NCI-H510A (cell line): ENCODE measurements around the gene GALNTL6.
"Not testable (repeated sequence)": the region's sequence is repeated elsewhere in the genome, so short reads cannot be mapped to it uniquely, and the experiment has no call there.

ENCODE experiments used
- DNase-seq: peaks from one replicate; lab custom pipeline; 2025; lab: John Stamatoyannopoulos, UW

GALNTL6 gene

DNA sequence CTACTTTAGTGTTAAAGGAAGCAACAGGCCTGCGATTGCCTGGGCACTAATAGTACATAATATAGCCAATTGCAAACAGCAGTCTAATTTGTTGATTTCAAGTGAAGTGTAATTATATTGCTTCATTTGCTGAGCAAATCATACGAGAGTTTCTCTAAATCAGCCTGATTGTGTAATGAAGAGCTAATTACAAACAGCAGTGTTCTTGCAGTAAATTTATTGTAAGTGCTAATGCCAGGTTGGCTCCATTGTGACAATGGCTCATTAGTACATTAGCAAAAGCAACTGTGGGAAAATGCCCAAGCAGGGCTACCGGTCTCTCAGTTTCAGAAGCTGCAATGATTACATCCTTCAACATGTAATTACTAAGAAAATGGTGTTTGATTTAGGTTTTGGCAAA is 591.5 kb downstream of the GALNTL6 start:
- no peak for DNase-seq

DNA sequence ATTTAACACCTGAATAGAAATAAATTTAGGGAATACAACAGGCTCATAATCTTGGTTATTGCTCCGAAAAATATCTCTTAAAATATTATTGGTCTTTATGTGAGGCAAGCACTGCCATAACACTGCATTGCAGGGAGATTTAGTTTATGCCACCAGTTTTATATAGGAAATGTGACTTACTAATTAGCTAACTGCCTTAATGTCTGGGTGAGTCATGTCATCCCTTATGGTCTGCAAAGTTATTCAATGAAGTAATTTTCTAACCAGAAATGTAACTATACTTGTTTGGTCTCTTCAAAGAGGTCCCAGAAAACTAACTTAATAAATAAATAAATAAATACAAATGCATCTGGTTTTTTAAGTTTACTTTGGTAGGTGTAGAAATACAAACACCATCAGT is 597.2 kb downstream of the GALNTL6 start:
- DNase-seq: no peak

DNA sequence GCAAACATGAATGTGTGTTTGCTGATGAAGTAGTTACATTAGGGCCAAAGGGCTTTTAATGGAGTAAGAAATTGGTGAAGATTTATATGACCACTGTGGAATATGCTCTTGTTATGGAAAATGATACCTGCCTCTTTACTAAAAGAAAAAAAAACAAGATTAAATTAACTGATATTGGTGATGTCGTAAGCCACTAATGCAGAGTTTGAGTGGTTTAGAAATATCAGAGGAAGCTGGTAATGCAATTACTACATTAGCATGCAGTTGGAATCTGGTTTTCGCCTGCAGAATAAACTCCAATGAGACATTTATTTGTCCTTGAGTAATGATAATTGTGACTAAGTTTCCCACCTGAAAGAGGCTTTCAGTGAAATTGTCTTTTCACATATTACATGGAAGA is 597.9 kb downstream of the GALNTL6 start:
- DNase-seq: no peak

- no peak for DNase-seq
Measured at GRCh38 chr4:172412851-172413580, 599.8 kb downstream of the GALNTL6 start.

- DNase-seq: not testable (repeated sequence)
Measured at GRCh38 chr4:172428979-172429378, 615.8 kb downstream of the GALNTL6 start.

DNA sequence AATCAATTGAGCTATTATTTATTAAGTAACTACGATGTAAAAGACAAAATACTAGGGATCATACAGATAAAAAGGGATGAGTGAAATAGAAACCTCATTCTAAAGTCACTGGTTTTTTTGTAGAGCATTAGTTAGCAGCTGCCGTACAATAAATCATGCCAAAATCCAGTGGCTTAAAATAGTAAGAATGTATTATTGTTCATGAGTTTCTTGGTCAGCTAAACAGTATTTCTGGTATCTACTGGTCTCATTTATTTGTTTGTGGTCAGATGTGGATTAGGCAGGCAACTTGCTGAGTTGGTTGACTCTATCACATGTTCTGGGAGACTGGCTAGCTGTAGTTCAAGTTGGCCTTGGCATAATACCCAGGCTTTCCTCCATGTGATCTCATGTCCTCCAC is 667.3 kb downstream of the GALNTL6 start:
- DNase-seq: no peak

- DNase-seq: no peak
Measured at GRCh38 chr4:172481802-172482508, 668.8 kb downstream of the GALNTL6 start.

- no peak for DNase-seq
Measured at GRCh38 chr4:172485007-172485406, 671.8 kb downstream of the GALNTL6 start.

GRCh38 chr4:172486531-172486930 is 673.3 kb downstream of the GALNTL6 start:
- DNase-seq: no peak

DNA sequence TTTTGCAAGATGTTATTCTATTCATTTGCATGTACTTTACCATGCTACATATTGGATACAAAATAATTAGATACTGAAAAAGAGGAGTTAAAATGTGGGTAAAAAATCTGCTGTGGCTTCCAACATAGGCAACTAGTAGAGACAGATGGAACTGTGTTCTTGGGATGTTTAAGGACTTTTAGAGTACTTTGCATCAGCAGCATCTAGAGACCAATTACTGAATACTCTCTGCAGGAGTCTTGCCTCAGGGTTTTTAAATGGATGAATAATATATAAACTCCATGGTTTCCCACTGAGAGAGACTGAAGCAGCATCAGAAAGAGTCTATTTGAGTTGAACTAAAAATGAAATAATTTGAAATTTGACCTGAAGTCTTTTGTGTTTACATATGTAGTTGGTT is 676.7 kb downstream of the GALNTL6 start:
- DNase-seq: no peak

DNA sequence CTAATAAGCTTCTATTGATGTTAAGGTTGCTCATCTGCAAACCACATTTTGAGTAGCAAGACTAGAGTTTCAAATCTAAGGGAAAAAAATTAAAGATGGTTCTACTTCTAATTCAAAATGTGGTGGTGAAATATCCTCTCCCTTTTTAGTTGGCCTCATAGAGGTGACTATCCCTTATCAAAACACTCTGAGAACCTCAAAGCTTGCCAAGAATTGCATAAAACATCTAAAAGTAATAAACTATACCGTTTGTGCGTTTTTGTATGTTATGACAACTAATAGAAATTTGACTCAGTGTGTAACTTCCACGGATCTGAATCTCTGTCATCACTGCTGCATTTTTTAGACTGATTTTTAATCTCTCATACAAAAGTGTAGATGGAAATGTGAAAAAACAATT is 682.6 kb downstream of the GALNTL6 start:
- no peak for DNase-seq

DNA sequence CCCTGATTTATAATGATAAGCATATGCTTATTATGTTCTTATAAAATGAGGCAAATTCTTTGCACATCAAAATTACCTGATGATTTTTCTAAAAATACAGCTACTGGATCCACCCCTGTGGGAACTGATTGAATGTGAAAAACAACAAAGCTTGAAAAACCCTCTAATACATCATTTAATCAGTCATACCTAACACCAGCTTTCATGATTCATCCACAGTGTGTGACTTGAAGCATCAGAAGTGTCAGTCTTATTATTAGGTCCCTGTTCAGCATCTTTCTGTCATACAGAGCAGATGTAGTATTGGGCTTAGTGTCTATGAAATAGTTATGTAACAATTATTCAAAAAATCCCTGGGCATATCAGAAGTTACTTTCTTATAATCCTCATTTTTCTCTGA is 684.1 kb downstream of the GALNTL6 start:
- no peak for DNase-seq

DNA sequence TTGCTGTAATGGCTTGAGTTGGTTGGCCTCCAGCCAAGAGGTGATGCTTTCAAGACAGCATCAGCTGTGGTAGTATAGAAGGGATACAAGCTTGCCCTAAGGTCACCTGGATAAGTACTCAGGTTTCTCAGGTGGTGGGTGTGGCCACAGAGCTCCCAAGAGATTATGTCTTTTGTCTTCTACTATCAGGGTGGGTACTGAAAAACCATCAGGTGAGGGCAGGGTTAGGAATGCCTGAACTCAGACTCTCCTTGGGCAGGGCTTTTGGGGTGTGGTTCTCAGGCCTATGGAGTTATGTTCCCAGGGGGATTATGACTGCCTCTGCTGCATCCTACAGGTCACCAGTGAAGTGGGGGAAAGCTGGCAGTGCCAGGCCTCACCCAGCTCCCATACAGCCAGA is 700.8 kb downstream of the GALNTL6 start:
- DNase-seq: peak; percentile 27

DNA sequence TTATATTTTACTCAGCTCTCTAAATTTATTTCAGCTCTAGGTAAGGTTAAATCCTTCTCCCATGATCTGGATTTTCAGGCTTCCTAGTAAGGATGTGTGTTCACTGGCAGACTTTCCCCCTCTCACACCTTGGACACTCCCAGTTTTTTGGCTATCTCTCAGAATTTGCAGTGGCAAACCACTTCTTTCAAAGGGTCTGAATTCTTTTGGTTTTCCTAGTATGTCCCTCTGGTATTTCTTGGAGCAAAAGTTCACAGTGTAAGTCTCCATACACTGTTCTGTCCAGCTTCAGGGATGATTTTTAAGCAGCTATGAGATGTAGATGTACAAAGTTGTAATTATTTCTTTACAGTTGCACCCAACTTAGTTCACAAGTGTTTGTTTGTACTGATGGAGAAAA is 701.6 kb downstream of the GALNTL6 start:
- DNase-seq: no peak

DNA sequence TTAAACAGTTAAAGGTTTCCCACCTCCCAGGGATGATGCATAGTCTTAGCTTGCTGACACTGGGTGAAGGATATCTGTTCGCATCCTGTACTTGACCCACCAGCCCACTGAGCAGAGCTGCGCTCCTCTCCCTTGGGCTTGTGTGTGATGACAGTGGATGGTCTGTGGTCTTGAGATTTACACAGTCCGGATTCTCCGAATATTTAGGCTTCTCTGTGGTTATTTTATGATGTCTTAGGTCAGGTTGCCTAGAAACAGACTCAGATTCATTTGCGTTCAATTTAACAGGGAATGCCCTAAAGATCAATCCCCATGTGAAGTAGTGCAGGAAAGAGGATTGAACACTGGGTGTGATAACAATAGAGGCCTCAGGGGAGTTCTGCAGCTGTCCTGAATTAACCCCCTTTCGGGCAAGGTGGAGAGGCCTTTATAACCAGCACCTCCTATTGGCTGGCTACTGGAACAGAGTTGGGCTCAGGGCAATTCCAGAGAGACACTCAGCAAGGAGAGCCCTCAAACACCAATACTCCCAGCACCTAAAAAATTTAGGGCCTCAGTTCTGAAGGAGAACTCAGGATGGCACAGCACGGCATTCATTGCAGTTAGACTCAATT is 702.2 kb downstream of the GALNTL6 start:
- no peak for DNase-seq

DNA sequence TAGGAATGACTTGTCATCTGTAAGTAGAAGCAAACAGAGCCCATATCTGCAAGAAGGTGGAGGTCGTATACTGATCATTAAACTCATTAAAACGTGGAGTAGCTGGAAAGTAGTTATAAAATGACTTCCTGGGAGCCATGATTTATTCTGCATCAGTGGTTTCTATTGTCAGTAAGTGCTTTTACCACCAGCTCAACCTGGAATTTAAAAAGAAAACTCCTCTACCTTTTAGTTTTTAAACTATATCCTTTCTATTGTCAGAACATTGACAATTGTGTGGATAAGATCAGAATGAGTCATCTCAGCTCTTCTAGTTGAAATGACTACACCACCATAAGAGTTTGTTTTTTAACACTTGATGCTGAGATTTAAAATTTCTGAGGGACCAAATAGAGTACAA is 704.2 kb downstream of the GALNTL6 start:
- no peak for DNase-seq

- DNase-seq: no peak
Measured at GRCh38 chr4:172521248-172521647, 708.0 kb downstream of the GALNTL6 start.

DNA sequence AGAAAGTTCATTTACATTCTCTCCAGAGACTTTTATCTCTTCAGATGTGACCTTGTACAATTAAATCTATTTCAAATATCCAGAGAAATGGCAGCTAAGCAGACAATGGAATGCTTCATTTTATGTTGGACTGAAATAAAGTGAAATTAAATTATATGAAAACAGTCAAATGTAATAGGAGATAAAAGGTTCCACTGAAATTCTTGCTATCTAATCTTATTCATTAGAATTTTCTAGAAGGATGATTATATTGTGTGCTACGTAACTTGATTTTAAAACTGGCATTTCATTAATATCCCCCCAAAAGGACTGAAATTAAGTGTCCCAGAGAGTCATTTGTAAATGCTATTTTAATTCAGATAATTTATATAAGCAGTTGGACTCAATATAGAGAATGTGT is 708.5 kb downstream of the GALNTL6 start:
- DNase-seq: no peak

- DNase-seq: no peak
Measured at GRCh38 chr4:172543249-172543648, 730.0 kb downstream of the GALNTL6 start.

GRCh38 chr4:172546782-172547181 is 733.6 kb downstream of the GALNTL6 start:
- DNase-seq: peak; percentile 6

DNA sequence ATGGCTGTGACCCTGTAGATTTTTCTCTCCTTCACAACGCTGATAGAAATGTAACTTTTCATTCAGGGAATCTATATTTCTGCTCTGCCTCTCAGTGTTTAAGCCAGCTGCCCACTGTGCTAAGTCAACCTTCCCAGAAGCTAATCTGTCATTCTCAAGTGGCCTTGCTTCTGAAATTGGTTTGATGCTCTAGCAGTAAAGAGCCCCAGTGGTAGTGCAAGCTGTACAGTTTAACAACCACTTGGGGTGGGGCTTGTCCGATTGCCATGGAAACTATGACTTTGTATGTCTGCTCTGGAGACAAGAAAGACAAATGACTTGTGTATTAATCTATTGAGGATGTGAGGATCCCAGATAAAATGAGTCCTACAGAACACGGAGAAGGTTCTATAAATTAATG is 734.5 kb downstream of the GALNTL6 start:
- peak; percentile 73 for DNase-seq

- DNase-seq: no peak
Measured at GRCh38 chr4:172553216-172553615, 740.0 kb downstream of the GALNTL6 start.

GRCh38 chr4:172554588-172554987 is 741.4 kb downstream of the GALNTL6 start:
- no peak for DNase-seq
